Measurements from ENCODE around the gene HTR3B. TPM values are rescaled to one million over a fixed set of nuclear protein-coding genes. Genes with fewer than 3 reads are reported as not detected.

HTR3B gene
- total and polyA plus RNA-seq, 10 of the 15 experiments (the other 5 are each of a cell fraction or from before 2014, with no cell fraction given) = not detected

GRCh38 chr11:113989916-113990315 is 85.3 kb downstream of the HTR3B start:
- CTCF ChIA-PET = interaction anchor here (7.4 kb wide), 1 partner anchor 273 kb away, joined by 83 read pairs; no protein-coding TSS in a partner anchor
- WGBS (ENCODE audit: insufficient coverage, insufficient replicate concordance, low lambda C conversion rate, missing lambda C conversion rate) = 0% methylated on average over 2 of the region's 2 CpGs
- BruUV-seq (replicated peaks) = no TSS peak

GRCh38 chr11:113991170-113991569 is 86.6 kb downstream of the HTR3B start:
- Histone ChIP-seq H3K27ac (ENCODE audit: control insufficient read depth, insufficient read depth) (no peak overlapping the region), H3K9ac (ENCODE audit: control insufficient read depth, insufficient read depth, low read length) (no peak overlapping the region), H3K4me1 (ENCODE audit: control insufficient read depth, insufficient read depth, low read length) (no peaks in the 10 kb centered on the region), H3K36me3 (ENCODE audit: control insufficient read depth in 2 of 2, insufficient read depth in 2 of 2, low read length in 1 of 2) (no peaks in the 10 kb centered on the region), H2AFZ (ENCODE audit: control insufficient read depth, low read depth, low read length) (no peak overlapping the region), H3K27me3 (replicated peaks in 1 of 2; ENCODE audit: control insufficient read depth in 2 of 2, insufficient read depth in 2 of 2, low read length in 1 of 2) (no peaks in the 10 kb centered on the region), H3K4me3 (no peak overlapping the region), H3K4me2 (ENCODE audit: control insufficient read depth, insufficient read depth) (no peak overlapping the region), H3K79me2 (ENCODE audit: control insufficient read depth, insufficient read depth, low read length) (no peaks in the 10 kb centered on the region), H3K9me3 (replicated peaks; ENCODE audit: control insufficient read depth, insufficient read depth, low read length) (no peaks in the 10 kb centered on the region), H4K20me1 (ENCODE audit: control insufficient read depth, insufficient read depth) (no peaks in the 10 kb centered on the region)
- POLR2A ChIA-PET = no interaction called here
- CTCF ChIA-PET = interaction anchor here (7.4 kb wide), 1 partner anchor 272 kb away, joined by 83 read pairs; no protein-coding TSS in a partner anchor
- ATAC-seq (no peak), DNase-seq (ENCODE audit: low read depth, low spot score) (no peak), FAIRE-seq (no peak)
- no TSS peak for BruUV-seq (replicated peaks)
- intact Hi-C loops (cut with micrococcal nuclease; ENCODE audit: unreplicated experiment) (no loop called here), in situ Hi-C loops (cut with MboI) (loop anchor here (5.0 kb wide), 1 partner anchor 271 kb away; no protein-coding TSS in a partner anchor)
- SMC1A ChIA-PET (ENCODE audit: uncharacterized antibody, unreplicated experiment) = no interaction called here
- RAD21 ChIA-PET (ENCODE audit: unreplicated experiment) = no interaction called here
- 16% methylated on average over 4 of the region's 4 CpGs for whole genome bisulfite sequencing (ENCODE audit: insufficient coverage, insufficient replicate concordance, low lambda C conversion rate, missing lambda C conversion rate)
- TF ChIP-seq REST (IDR thresholded peaks at IDR 0.05; ENCODE audit: low read depth, low read length) = peak; percentile 87
- no peak for TF ChIP-seq CREB1 (IDR thresholded peaks at IDR 0.05; ENCODE audit: low read depth)

More at GRCh38 chr11:113989916-113990315, 85.3 kb downstream of the HTR3B start:
- Histone ChIP-seq H4K20me1 (ENCODE audit: control insufficient read depth, insufficient read depth) (no peaks in the 10 kb centered on the region), H3K79me2 (ENCODE audit: control insufficient read depth, insufficient read depth, low read length) (no peaks in the 10 kb centered on the region), H3K4me3 (no peak overlapping the region), H3K9ac (ENCODE audit: control insufficient read depth, insufficient read depth, low read length) (no peak overlapping the region), H2AFZ (ENCODE audit: control insufficient read depth, low read depth, low read length) (no peak overlapping the region), H3K36me3 (ENCODE audit: control insufficient read depth in 2 of 2, insufficient read depth in 2 of 2, low read length in 1 of 2) (no peaks in the 10 kb centered on the region), H3K4me2 (ENCODE audit: control insufficient read depth, insufficient read depth) (no peak overlapping the region), H3K27ac (ENCODE audit: control insufficient read depth, insufficient read depth) (no peak overlapping the region), H3K27me3 (replicated peaks in 1 of 2; ENCODE audit: control insufficient read depth in 2 of 2, insufficient read depth in 2 of 2, low read length in 1 of 2) (peaks cover 0 to 3% of the 10 kb centered on the region in 2 experiments; a peak in 1 of 4 replicates), H3K4me1 (ENCODE audit: control insufficient read depth, insufficient read depth, low read length) (no peaks in the 10 kb centered on the region), H3K9me3 (replicated peaks; ENCODE audit: control insufficient read depth, insufficient read depth, low read length) (no peaks in the 10 kb centered on the region)
- DNase-seq (ENCODE audit: low read depth, low spot score) (no peak), FAIRE-seq (no peak), ATAC-seq (no peak)
- ChIA-PET RAD21 (ENCODE audit: unreplicated experiment) (no interaction called here), SMC1A (ENCODE audit: uncharacterized antibody, unreplicated experiment) (no interaction called here), POLR2A (no interaction called here)
- in situ Hi-C loops (cut with MboI) = loop anchor here (5.0 kb wide), 1 partner anchor 272 kb away; no protein-coding TSS in a partner anchor
- TF ChIP-seq EED (IDR thresholded peaks at IDR 0.05; ENCODE audit: low read depth) (no peak), NR2C1 (IDR thresholded peaks at IDR 0.05) (no peak), NKRF (conservative IDR thresholded peaks at IDR 0.05) (no peak), HDGF (IDR thresholded peaks at IDR 0.05) (no peak)
- intact Hi-C loops (cut with micrococcal nuclease; ENCODE audit: unreplicated experiment) = no loop called here

Data from GM12878 (cell line).